K562 (cell line): ENCODE data around the gene CBFA2T3. TPM values are rescaled to one million over a fixed set of nuclear protein-coding genes. Genes with fewer than 3 reads are reported as not detected.
A peak's percentile ranks its signal among the peaks of the same experiment; 100 is the strongest.

Experiments
- ATAC-seq: fragments of 200-7000 bp; cut with Tn5 transposase; 3 replicates; pipeline ENCODE4 v1.9.1; 2020; ENCODE audit warnings: moderate library complexity
- BruUV-seq: library from RNA; stranded (reverse); fragments of 400-500 nt; replicated peaks from 2 replicates; lab custom pipeline; 2021; lab: Mats Ljungman, UMichigan
- CTCF ChIA-PET: fragments of 300-600 bp; formaldehyde crosslinking; extraction: SDS; loops from one replicate; lab custom pipeline; 2021; ENCODE audit warnings: low intra/inter-chr PET ratio; lab: Yijun Ruan, JAX
- POLR2A ChIA-PET: fragments of 300-600, 350-650 bp; sonication (Branson Sonifier 250); formaldehyde crosslinking; extraction: SDS; loops from one replicate; lab custom pipeline; 2021; ENCODE audit warnings: antibody characterized with exemption, inconsistent platforms; lab: Yijun Ruan, JAX
- DNase-seq, 4 experiments: peaks; one replicate each; pipeline versions ENCODE4 v3.0.0 to v3.0.0-alpha.2; 2011 to 2018; ENCODE audit warnings: low spot score in 3 of 4, mixed read lengths in 3 of 4; ENCODE audit errors: extremely low read depth in 1 of 4
- FAIRE-seq: peaks from 2 replicates; lab custom pipeline; 2011; peaks lifted over from hg19 to GRCh38; lab: Jason Lieb, UNC
- H2AFZ ChIP-seq: 2 replicates; pipeline ENCODE4 v1.6.0; 2011; ENCODE audit warnings: low read depth, low read length, control low read depth, inconsistent platforms
- H3K27ac ChIP-seq: fragments of 200-600 bp; 3 replicates; pipeline ENCODE4 v1.8.0; 2011; ENCODE audit warnings: low read depth, mild to moderate bottlenecking, control low read depth, inconsistent platforms, low read length, moderate library complexity, mixed read lengths; ENCODE audit errors: extremely low read depth
- H3K27me3 ChIP-seq, 2 experiments: fragments of 300-600 bp in 1 of 2; 2 replicates in 1 of 2; 3 replicates in 1 of 2; pipeline versions ENCODE4 v1.6.0 to v1.8.0; 2011; ENCODE audit warnings: inconsistent platforms in 2 of 2, low read length in 2 of 2, mild to moderate bottlenecking in 1 of 2, mixed read lengths in 1 of 2, moderate library complexity in 1 of 2; ENCODE audit not compliant: control insufficient read depth in 2 of 2, insufficient read depth in 2 of 2
- H3K36me3 ChIP-seq: fragments of 300-600 bp; 3 replicates; pipeline ENCODE4 v1.8.0; 2011; ENCODE audit warnings: mild to moderate bottlenecking, low read length, inconsistent platforms; ENCODE audit not compliant: control insufficient read depth, insufficient read depth
- H3K4me1 ChIP-seq, 2 experiments: fragments of 200-600 bp in 1 of 2; replicated peaks in 1 of 2; 2 replicates in 1 of 2; 3 replicates in 1 of 2; pipeline versions ENCODE4 v1.5.1 to v1.8.0; 2011; ENCODE audit warnings: inconsistent platforms in 2 of 2, low read length in 2 of 2, mild to moderate bottlenecking in 1 of 2, mixed read lengths in 1 of 2, moderate library complexity in 1 of 2; ENCODE audit not compliant: control insufficient read depth in 2 of 2, insufficient read depth in 2 of 2
- H3K4me2 ChIP-seq: 2 replicates; pipeline ENCODE4 v1.6.1; 2011; ENCODE audit warnings: low read length, control low read depth, inconsistent platforms, mixed read lengths; ENCODE audit not compliant: insufficient read depth
- H3K4me3 ChIP-seq: fragments of 200-600 bp; sonication (generic), shearing (Covaris generic); 2 replicates; pipeline ENCODE4 v1.5.1; 2016; ENCODE audit warnings: control low read depth, inconsistent platforms
- H3K79me2 ChIP-seq: fragments of 200-600 bp; 3 replicates; pipeline ENCODE4 v1.8.0; 2011; ENCODE audit warnings: low read length, inconsistent platforms; ENCODE audit not compliant: control insufficient read depth, insufficient read depth
- H3K9ac ChIP-seq, 2 experiments: 2 replicates each; pipeline versions ENCODE4 v1.6.0 to v1.6.1; 2011; ENCODE audit warnings: low read depth in 2 of 2, low read length in 2 of 2, control low read depth in 1 of 2, inconsistent platforms in 1 of 2, mild to moderate bottlenecking in 1 of 2, mixed read lengths in 1 of 2; ENCODE audit not compliant: insufficient read depth in 1 of 2
- H3K9me1 ChIP-seq: one replicate; pipeline ENCODE4 v1.6.0; 2011; ENCODE audit warnings: inconsistent platforms, mild to moderate bottlenecking, low read length, moderate library complexity; ENCODE audit not compliant: control insufficient read depth, insufficient read depth
- H3K9me3 ChIP-seq: replicated peaks from 2 replicates; pipeline ENCODE4 v1.5.1; 2011; ENCODE audit warnings: low read depth, low read length, inconsistent platforms; ENCODE audit not compliant: control insufficient read depth, insufficient read depth
- H4K20me1 ChIP-seq: replicated peaks from 2 replicates; pipeline ENCODE4 v1.6.1; 2011; ENCODE audit warnings: low read length, inconsistent platforms, mixed read lengths; ENCODE audit not compliant: control insufficient read depth, insufficient read depth
- CBX8 ChIP-seq: fragments of 200-600 bp; sonication (generic); IDR thresholded peaks from 2 replicates; pipeline ENCODE4 v1.6.1; 2012; ENCODE audit warnings: borderline replicate concordance, mixed run types, low read depth, mild to moderate bottlenecking, moderate library complexity, mixed read lengths, low read length, control low read depth, inconsistent platforms; ENCODE audit not compliant: poor library complexity, severe bottlenecking; ENCODE audit errors: extremely low read depth
- CSDE1 ChIP-seq, 2 experiments: fragments of 450-650 bp; IDR thresholded peaks; 2 replicates each; pipeline ENCODE4 v1.6.1; 2016; ENCODE audit warnings: mild to moderate bottlenecking in 1 of 2
- ETV5 ChIP-seq: sonication (generic); formaldehyde crosslinking; IDR thresholded peaks from 2 replicates; pipeline ENCODE4 v1.4.0; 2020; ENCODE audit warnings: low read depth, mild to moderate bottlenecking, missing genetic modification reagents
- MYBL2 ChIP-seq, 2 experiments: fragments of 450-650 bp in 1 of 2; sonication (generic) in 1 of 2; formaldehyde crosslinking in 1 of 2; IDR thresholded peaks; 2 replicates each; pipeline versions ENCODE4 v1.6.1 to v1.8.1; 2017 to 2022; ENCODE audit warnings: borderline replicate concordance in 1 of 2, inconsistent platforms in 1 of 2, low read depth in 1 of 2, mild to moderate bottlenecking in 1 of 2, missing genetic modification reagents in 1 of 2, moderate library complexity in 1 of 2
- POLR2G ChIP-seq: fragments of 200-400 bp; formaldehyde crosslinking; IDR thresholded peaks from 2 replicates; pipeline ENCODE4 v1.6.1; 2017; ENCODE audit warnings: low read depth, mild to moderate bottlenecking, antibody characterized with exemption, low read length, moderate library complexity
- RBM22 ChIP-seq: fragments of 200-400 bp; formaldehyde crosslinking; IDR thresholded peaks from 2 replicates; pipeline ENCODE4 v1.6.1; 2018; ENCODE audit warnings: low read length, low read depth; ENCODE audit not compliant: poor library complexity, severe bottlenecking
- TRIM24 ChIP-seq, 2 experiments: fragments of 450-650 bp; IDR thresholded peaks; 2 replicates each; pipeline ENCODE4 v1.6.1; 2016
- ZNF77 ChIP-seq: fragments of 250-450 bp; sonication (Bioruptor Pico); IDR thresholded peaks from 2 replicates; pipeline ENCODE4 v1.5.0; 2020
- WGBS: fragments of 100-300 bp; shearing (Covaris generic); methylation state at CpG from one replicate; pipeline ENCODE4 v1.1.6; 2016; ENCODE audit warnings: low coverage, mixed read lengths; ENCODE audit not compliant: insufficient coverage; ENCODE audit errors: missing lambda C conversion rate; 5-methylcytosine and 5-hydroxymethylcytosine counted together
- in situ Hi-C: fragments of 300-500 bp; cut with MboI; formaldehyde crosslinking; loops from 4 replicates; pipeline ENCODE4 v1.15.0; 2018; ENCODE audit warnings: inconsistent platforms, mixed read lengths
- intact Hi-C: fragments of 100-400 bp; cut with micrococcal nuclease; formaldehyde crosslinking; loops from 2 replicates; pipeline ENCODE4 v1.14.2; 2022
- polyA plus RNA-seq, 8 experiments: library from polyadenylated mRNA; depleted of rRNA in 4 of 8; stranded (reverse) in 5 of 8; unstranded in 3 of 8; fragments of >200 nt; fragmentation: Nextera tagmentation in 2 of 8; fragmentation: Illumina TruSeq in 1 of 8; extraction: Ambion mirVana in 2 of 8; extraction: Trizol in 1 of 8; gene quantifications; 2 replicates each; pipeline versions ENCODE4 v1.2.1 to v1.2.3, GENCODE V29; 2011 to 2014; ENCODE audit warnings: inconsistent platforms in 1 of 8, missing spikeins in 1 of 8
- total RNA-seq, 7 experiments: library from RNA; depleted of rRNA in 6 of 7; stranded (reverse); fragments of >200 nt in 6 of 7; fragmentation: Illumina TruSeq in 2 of 7; extraction: Trizol in 2 of 7; gene quantifications; 2 replicates each; pipeline versions ENCODE4 v1.2.1 to v1.2.3, GENCODE V29; 2011 to 2021; ENCODE audit warnings: low replicate concordance in 1 of 7
- TF ChIP-seq, protein P1 (sequence below): fragments of 250-450 bp; sonication (Bioruptor Pico); IDR thresholded peaks from 2 replicates; pipeline ENCODE4 v1.8.0; 2022; ENCODE audit warnings: moderate library complexity, mild to moderate bottlenecking, inconsistent platforms
- TF ChIP-seq, protein P2 (sequence below): fragments of 450-650 bp; IDR thresholded peaks from 2 replicates; pipeline ENCODE4 v1.6.1; 2014; ENCODE audit warnings: low read depth, mild to moderate bottlenecking, moderate library complexity, borderline replicate concordance
- TF ChIP-seq, protein P3 (sequence below): sonication (generic); formaldehyde crosslinking; IDR thresholded peaks from 2 replicates; pipeline ENCODE4 v1.8.0; 2022; ENCODE audit warnings: missing genetic modification reagents, mild to moderate bottlenecking, moderate library complexity, borderline replicate concordance
- TF ChIP-seq, protein P4 (sequence below), 3 experiments: fragments of 200-800 bp in 1 of 3; sonication (Bioruptor generic) in 1 of 3; sonication (generic) in 1 of 3; formaldehyde crosslinking in 1 of 3; IDR thresholded peaks; 2 replicates each; pipeline versions ENCODE4 v1.6.1 to v1.8.0; 2016 to 2022; ENCODE audit warnings: mild to moderate bottlenecking in 2 of 3, missing compliant biosample characterization in 2 of 3, missing genetic modification characterization in 2 of 3, missing genetic modification reagents in 1 of 3

CBFA2T3 gene
- total and polyA plus RNA-seq, 9 of the 15 experiments (the other 6 are each of a cell fraction or from before 2014, with no cell fraction given): 2.3 to 145 (median 6.7) TPM

DNA sequence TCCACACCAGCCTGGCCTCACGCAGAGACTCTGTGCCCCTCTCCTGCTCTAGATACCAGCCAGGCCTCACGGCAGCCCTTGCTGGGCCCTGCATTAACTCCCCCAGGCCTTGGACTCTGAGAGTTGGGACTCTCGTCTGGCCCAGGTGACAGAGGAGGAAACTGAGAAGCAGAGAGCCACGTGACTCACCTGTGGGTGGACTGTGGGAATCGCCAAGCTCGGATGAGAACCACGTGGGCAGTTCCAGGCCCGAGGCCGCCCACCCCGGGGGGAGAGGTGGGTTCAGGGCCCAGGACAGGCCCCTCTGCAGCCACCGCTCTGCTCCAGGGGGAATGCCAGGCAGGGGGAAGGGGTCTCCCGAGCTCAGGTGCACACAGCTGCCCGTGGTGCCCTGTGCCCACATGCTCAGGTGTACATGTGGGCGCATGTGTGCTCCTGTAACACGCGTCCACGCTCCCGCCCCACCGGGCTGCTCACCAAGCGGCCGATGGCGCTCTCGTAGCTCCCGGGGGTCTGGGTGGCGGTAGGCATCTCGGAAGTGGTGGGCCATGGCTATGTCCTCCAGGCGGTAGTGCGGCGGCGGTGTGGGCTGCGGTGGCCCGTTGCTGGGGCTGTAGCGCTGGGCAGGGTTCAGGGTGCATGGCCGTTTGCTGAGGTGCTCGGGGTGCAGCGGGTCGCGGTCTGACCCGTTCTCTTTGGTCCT, 92.3 kb downstream of the CBFA2T3 start (continued):
- TF ChIP-seq, protein P1, sequence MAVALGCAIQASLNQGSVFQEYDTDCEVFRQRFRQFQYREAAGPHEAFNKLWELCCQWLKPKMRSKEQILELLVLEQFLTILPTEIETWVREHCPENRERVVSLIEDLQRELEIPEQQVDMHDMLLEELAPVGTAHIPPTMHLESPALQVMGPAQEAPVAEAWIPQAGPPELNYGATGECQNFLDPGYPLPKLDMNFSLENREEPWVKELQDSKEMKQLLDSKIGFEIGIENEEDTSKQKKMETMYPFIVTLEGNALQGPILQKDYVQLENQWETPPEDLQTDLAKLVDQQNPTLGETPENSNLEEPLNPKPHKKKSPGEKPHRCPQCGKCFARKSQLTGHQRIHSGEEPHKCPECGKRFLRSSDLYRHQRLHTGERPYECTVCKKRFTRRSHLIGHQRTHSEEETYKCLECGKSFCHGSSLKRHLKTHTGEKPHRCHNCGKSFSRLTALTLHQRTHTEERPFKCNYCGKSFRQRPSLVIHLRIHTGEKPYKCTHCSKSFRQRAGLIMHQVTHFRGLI (CRISPR knock-in tag): no peak
- TF ChIP-seq POLR2G (peak; percentile 59), CBX8 (no peak), RBM22 (peak; percentile 77)

DNA sequence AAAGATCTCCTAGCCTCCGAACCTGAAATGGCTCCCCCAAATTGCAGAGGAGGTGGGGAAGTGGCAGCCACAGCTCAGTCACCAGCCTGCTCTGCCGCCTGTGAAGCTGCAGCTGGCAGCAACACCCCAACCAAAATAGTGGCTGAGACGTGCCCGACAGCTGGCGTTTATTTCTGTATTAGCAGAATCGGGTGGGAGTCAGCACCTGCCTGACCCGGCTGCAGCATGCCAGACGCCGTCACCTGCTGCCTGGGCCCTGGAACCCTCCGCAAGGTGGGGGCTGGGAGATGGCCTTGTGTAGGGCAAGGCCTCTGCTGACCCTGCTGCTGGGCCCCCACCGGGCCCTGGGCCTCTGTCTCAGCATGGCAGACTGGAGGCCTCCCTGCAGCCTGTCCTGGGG, 93.1 kb downstream of the CBFA2T3 start:
- no peak overlapping the region for H3K4me3 ChIP-seq
- H3K27me3 ChIP-seq: no peaks in the 10 kb centered on the region
- peaks cover 97% of the 10 kb centered on the region for H3K36me3 ChIP-seq
- WGBS: 99% methylated on average over 11 of the region's 11 CpGs
- no TSS peak for BruUV-seq
- peaks cover 23% of the 10 kb centered on the region for H3K79me2 ChIP-seq
- H2AFZ ChIP-seq: no peak overlapping the region
- peaks cover 3% of the 10 kb centered on the region for H3K9me3 ChIP-seq
- intact Hi-C loops: no loop called here
- H3K9ac ChIP-seq: no peak overlapping the region
- no peak overlapping the region for H3K27ac ChIP-seq
- H3K4me1 ChIP-seq: peaks cover 0 to 92% of the 10 kb centered on the region in 2 experiments; a peak in 3 of 5 replicates
- DNase-seq: no peak
- no peak for ATAC-seq
- in situ Hi-C loops: no loop called here
- FAIRE-seq: no peak
- no peaks in the 10 kb centered on the region for H3K9me1 ChIP-seq
- CTCF ChIA-PET: no interaction called here
- no peaks in the 10 kb centered on the region for H4K20me1 ChIP-seq
- POLR2A ChIA-PET: no interaction called here
- no peak overlapping the region for H3K4me2 ChIP-seq
- TF ChIP-seq, protein P2, sequence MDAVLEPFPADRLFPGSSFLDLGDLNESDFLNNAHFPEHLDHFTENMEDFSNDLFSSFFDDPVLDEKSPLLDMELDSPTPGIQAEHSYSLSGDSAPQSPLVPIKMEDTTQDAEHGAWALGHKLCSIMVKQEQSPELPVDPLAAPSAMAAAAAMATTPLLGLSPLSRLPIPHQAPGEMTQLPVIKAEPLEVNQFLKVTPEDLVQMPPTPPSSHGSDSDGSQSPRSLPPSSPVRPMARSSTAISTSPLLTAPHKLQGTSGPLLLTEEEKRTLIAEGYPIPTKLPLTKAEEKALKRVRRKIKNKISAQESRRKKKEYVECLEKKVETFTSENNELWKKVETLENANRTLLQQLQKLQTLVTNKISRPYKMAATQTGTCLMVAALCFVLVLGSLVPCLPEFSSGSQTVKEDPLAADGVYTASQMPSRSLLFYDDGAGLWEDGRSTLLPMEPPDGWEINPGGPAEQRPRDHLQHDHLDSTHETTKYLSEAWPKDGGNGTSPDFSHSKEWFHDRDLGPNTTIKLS: no peak
- TF ChIP-seq ETV5 (no peak), ZNF77 (no peak), CSDE1 (IDR thresholded peaks at IDR 0.05) (no peak), TRIM24 (IDR thresholded peaks at IDR 0.05) (no peak), MYBL2 (IDR thresholded peaks at IDR 0.05; ENCODE audit: low read depth) (no peak), MYBL2 (CRISPR knock-in tag; IDR thresholded peaks at IDR 0.05; ENCODE audit: borderline replicate concordance) (no peak)
- TF ChIP-seq, protein P3, sequence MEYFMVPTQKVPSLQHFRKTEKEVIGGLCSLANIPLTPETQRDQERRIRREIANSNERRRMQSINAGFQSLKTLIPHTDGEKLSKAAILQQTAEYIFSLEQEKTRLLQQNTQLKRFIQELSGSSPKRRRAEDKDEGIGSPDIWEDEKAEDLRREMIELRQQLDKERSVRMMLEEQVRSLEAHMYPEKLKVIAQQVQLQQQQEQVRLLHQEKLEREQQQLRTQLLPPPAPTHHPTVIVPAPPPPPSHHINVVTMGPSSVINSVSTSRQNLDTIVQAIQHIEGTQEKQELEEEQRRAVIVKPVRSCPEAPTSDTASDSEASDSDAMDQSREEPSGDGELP (CRISPR knock-in tag): 0 out of 2 replicates have a peak, but pooled peaks have one; percentile 2
- TF ChIP-seq, protein P4, sequence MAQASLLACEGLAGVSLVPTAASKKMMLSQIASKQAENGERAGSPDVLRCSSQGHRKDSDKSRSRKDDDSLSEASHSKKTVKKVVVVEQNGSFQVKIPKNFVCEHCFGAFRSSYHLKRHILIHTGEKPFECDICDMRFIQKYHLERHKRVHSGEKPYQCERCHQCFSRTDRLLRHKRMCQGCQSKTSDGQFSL (CRISPR knock-in tag; IDR thresholded peaks at IDR 0.05): no peak
- TF ChIP-seq, protein P4 (tag; IDR thresholded peaks at IDR 0.05): no peak
